Nephron (organoid): ENCODE data around the gene INO80D.

Source experiments
- H3K27ac Mint-ChIP-seq, 3 experiments: 2 replicates each; pipeline ENCODE4 v1.8.0; 2020; ENCODE audit warnings: mixed read lengths in 3 of 3, mild to moderate bottlenecking in 2 of 3, moderate library complexity in 1 of 3
- H3K27me3 Mint-ChIP-seq: 2 replicates; pipeline ENCODE4 v1.8.0; 2021; ENCODE audit warnings: low read depth, mild to moderate bottlenecking, moderate library complexity, mixed read lengths
- H3K36me3 Mint-ChIP-seq: 2 replicates; pipeline ENCODE4 v1.8.0; 2020; ENCODE audit warnings: low read depth, mixed read lengths
- H3K4me1 Mint-ChIP-seq: 2 replicates; pipeline ENCODE4 v1.8.0; 2020; ENCODE audit warnings: mixed read lengths
- H3K4me3 Mint-ChIP-seq, 3 experiments: 2 replicates each; pipeline ENCODE4 v1.8.0; 2020; ENCODE audit warnings: mild to moderate bottlenecking in 3 of 3, mixed read lengths in 3 of 3, moderate library complexity in 2 of 3
- H3K9me3 Mint-ChIP-seq: 2 replicates; pipeline ENCODE4 v1.8.0; 2020; ENCODE audit warnings: mixed read lengths
- TF ChIP-seq, protein P1 (sequence below), 3 experiments: fragments of 200-600 bp; sonication (generic); IDR thresholded peaks; one replicate each; pipeline ENCODE4 v1.5.0; 2021; ENCODE audit warnings: antibody characterized with exemption in 3 of 3; ENCODE audit not compliant: unreplicated experiment in 3 of 3

INO80D gene

DNA sequence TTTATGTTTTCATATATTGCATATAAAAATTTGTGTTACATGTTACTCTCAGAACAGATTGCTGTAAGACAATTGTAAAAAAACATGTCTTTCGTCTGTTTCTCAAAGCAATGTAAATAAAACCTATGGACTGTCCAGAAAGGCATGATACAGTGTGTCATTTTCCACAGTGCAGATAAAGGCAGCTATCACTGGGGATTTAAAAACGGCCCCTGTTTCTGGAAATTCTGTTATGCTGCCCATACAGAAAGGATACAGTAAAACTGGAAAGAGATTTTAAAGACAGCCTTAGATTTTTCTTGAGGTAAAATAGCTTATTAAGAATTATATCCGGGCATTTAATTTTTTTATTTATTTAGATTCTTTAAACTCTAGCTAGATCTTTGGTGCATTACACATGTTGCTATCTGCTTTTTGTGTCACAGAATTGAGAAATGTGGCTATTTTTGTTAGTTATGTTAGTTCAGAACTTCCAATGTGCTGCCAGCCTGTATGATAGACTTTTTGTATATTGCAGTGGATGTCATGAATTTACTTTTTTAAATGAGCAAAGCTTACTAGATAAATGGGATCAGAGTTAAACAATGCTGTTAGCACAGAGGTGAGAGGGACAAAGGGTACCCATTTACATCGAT lies 859 bp upstream of the INO80D start:
- peak overlapping the region; percentile 100 for H3K4me3 Mint-ChIP-seq
- peak overlapping the region; percentile 100 for H3K27ac Mint-ChIP-seq
- H3K9me3 Mint-ChIP-seq, result no peaks in the 10 kb centered on the region
- peaks cover 23% of the 10 kb centered on the region for H3K4me1 Mint-ChIP-seq
- peaks cover 7% of the 10 kb centered on the region for H3K36me3 Mint-ChIP-seq
- TF ChIP-seq, protein P1, sequence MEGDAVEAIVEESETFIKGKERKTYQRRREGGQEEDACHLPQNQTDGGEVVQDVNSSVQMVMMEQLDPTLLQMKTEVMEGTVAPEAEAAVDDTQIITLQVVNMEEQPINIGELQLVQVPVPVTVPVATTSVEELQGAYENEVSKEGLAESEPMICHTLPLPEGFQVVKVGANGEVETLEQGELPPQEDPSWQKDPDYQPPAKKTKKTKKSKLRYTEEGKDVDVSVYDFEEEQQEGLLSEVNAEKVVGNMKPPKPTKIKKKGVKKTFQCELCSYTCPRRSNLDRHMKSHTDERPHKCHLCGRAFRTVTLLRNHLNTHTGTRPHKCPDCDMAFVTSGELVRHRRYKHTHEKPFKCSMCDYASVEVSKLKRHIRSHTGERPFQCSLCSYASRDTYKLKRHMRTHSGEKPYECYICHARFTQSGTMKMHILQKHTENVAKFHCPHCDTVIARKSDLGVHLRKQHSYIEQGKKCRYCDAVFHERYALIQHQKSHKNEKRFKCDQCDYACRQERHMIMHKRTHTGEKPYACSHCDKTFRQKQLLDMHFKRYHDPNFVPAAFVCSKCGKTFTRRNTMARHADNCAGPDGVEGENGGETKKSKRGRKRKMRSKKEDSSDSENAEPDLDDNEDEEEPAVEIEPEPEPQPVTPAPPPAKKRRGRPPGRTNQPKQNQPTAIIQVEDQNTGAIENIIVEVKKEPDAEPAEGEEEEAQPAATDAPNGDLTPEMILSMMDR (IDR thresholded peaks at IDR 0.05; ENCODE audit: unreplicated experiment in 3 of 3), result no peak
- H3K27me3 Mint-ChIP-seq, result no peaks in the 10 kb centered on the region

DNA sequence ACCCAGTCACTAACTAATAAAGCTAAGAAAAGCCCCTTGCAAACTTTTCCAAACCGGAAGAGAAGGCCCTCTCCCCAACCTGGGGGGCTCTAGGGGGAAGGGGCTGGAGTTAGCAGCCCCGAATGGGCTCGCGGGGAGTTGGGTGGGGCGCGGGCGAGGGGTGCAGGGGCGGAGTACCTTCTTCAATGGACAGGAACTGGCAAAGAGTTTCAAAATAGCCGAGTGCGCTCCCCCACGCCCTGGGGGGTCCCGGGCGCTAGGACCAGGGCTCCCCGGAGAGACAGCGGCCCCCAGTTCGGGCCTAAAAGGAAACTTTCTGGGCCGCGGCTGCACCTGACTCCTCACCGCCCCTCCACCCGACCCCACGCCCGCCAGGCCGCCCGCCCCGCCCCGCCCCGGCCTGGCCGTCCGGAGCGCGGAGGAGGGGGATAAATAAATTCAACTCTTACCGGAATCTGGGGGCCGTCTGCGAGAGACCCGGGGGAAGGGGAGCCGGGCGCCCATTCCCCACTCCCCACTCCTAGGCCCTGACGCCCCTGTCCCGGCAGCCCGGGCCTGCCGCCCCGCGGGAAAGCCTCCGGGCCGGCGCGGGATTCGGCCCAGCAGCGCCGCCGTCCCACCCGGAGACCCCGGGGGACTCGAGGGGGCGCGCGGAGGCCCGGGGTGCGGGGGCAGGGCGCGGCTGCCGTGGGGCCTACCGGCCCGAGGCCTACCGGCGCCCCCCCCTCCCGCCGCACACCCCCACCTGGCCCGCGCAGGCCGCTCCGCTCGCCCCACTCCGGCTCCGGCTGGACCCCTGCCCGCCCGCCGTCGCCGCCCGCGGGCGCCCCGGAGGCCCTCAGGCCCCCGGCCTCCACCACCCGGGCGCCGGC lies 868 bp downstream of the INO80D start:
- TF ChIP-seq, protein P1 (IDR thresholded peaks at IDR 0.05; ENCODE audit: unreplicated experiment in 3 of 3), result no peak
- Mint-ChIP-seq H3K27ac (peak overlapping the region; percentile 98 to 100 (median 100)), H3K4me1 (peaks cover 23% of the 10 kb centered on the region), H3K27me3 (no peaks in the 10 kb centered on the region), H3K36me3 (peaks cover 5% of the 10 kb centered on the region), H3K4me3 (peak overlapping the region; percentile 98 to 100 (median 100)), H3K9me3 (no peaks in the 10 kb centered on the region)

DNA sequence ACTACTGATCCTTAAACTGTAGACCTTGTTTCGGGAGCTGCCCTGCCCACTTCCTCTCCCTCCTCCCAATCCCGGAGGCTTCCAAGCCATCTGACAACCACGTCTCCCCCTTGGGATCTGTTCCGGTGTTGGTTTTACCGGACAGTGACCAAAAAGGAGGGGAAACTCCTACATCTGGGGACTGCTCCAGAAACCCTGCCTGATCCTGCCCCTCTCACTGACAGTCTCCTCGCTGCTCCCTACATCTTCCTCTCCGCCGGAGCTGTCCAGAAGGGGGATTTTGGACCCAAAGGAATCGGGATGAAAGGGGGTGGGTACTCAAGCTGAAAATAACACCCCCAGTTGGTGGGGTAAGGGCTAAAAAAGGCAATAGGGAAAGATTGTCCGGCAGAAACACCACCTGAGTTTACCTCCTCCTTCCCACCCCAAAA lies 1.5 kb downstream of the INO80D start:
- no peaks in the 10 kb centered on the region for H3K9me3 Mint-ChIP-seq

DNA sequence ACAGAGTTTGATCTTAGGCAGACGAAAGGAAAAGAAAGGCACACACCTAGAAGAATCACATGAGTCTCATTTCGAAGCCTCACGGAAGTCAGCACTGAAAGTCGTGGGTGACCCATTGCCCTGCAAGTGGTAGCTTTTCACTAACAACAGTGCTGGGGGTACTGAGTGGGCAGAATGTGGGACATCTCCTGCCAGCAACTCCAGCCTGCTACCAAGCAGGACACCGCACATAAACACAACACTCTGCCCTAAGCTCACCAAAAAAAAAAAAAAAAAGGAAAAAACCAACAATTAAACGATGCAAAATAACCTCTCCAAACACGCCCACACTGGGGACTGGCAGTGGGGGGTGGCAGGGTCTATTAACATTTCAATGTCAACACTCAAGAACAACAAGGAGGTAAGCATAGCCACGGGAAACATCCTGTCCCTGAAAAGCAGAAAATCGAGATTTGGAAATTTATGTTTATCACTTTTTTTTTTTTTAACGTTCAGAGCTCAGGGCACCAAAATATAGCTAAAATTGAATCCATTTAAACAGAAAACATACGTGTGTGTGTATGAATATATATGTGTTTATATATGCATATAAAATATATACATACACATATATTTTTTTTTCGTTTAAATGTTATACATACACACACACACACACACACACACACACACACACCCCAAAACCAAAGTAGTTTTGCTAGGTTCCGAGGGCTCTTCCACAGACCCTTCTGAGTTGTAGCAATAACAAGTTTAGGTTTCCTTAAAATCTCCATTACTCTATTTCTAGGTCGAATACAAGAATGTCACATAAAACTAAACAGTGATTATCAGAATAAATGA lies 2.2 kb downstream of the INO80D start:
- no peaks in the 10 kb centered on the region for H3K36me3 Mint-ChIP-seq
- TF ChIP-seq, protein P1 (IDR thresholded peaks at IDR 0.05; ENCODE audit: unreplicated experiment in 3 of 3), result no peak
- peak overlapping the region; percentile 98 to 99 (median 98) for H3K27ac Mint-ChIP-seq
- peaks cover 31% of the 10 kb centered on the region for H3K4me1 Mint-ChIP-seq
- H3K4me3 Mint-ChIP-seq, result peak overlapping the region; percentile 94 to 98 (median 98)
- H3K9me3 Mint-ChIP-seq, result no peaks in the 10 kb centered on the region
- H3K27me3 Mint-ChIP-seq, result no peaks in the 10 kb centered on the region

More for the DNA sequence above, 1.5 kb downstream of the INO80D start:
- H3K27ac Mint-ChIP-seq, result peak overlapping the region; percentile 98 to 99 (median 98)
- H3K4me1 Mint-ChIP-seq, result peaks cover 30% of the 10 kb centered on the region
- TF ChIP-seq, protein P1 (IDR thresholded peaks at IDR 0.05; ENCODE audit: unreplicated experiment in 3 of 3), result no peak
- H3K36me3 Mint-ChIP-seq, result peaks cover 3% of the 10 kb centered on the region
- no peaks in the 10 kb centered on the region for H3K27me3 Mint-ChIP-seq
- peak overlapping the region; percentile 94 to 98 (median 98) for H3K4me3 Mint-ChIP-seq

DNA sequence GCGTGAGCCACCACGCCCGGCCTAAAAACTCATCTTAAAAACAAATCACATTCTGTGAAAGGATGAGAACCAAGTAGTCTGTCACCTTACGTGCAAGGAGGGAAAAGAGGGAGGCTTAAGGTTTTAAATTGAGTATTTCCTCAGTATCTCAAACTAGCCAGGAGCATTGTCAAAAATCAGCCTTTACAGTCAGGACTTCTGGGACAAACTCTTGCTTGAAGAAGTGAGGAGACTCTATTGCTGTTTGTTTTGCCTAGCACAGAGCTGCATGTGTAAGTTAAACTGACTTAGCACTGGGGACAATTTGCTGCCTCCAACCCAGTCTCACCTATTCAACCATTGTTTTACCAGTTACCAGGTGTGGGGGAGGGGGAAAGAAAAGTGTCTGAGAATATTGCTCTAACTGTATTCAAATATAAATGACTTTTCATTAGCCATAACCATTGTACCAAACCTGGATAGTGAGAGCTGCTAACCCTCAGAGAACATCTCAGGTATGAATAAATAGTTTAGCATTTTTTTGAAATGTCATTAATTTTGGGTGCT lies 3.6 kb downstream of the INO80D start:
- TF ChIP-seq, protein P1 (IDR thresholded peaks at IDR 0.05; ENCODE audit: unreplicated experiment in 3 of 3), result no peak
- peak overlapping the region in 2 of 3 experiments; percentile 25 to 33 for H3K4me3 Mint-ChIP-seq
- no peak overlapping the region for H3K27ac Mint-ChIP-seq
- H3K27me3 Mint-ChIP-seq, result no peaks in the 10 kb centered on the region
- no peaks in the 10 kb centered on the region for H3K9me3 Mint-ChIP-seq
- H3K36me3 Mint-ChIP-seq, result no peaks in the 10 kb centered on the region
- peaks cover 31% of the 10 kb centered on the region for H3K4me1 Mint-ChIP-seq
